HepG2 (cell line): ENCODE results near the gene GPS1. TPM values are rescaled to one million over a fixed set of nuclear protein-coding genes. Genes with fewer than 3 reads are reported as not detected.
A peak's percentile ranks its signal among the peaks of the same experiment; 100 is the strongest.

Experiments used
- ATAC-seq: fragments of 200-7000 bp; cut with Tn5 transposase; 3 replicates; pipeline ENCODE4 v1.9.1; 2020; ENCODE audit warnings: mild to moderate bottlenecking, moderate library complexity
- BruUV-seq: library from RNA; stranded (reverse); fragments of 400-500 nt; replicated peaks from 2 replicates; lab custom pipeline; 2021; lab: Mats Ljungman, UMichigan
- CTCF ChIA-PET: fragments of 300-600 bp; formaldehyde crosslinking; extraction: SDS; loops from one replicate; lab custom pipeline; 2021; ENCODE audit warnings: low total read pairs, inconsistent platforms, low intra/inter-chr PET ratio; lab: Yijun Ruan, JAX
- POLR2A ChIA-PET: fragments of 350-600 bp; sonication (Branson Sonifier 250); formaldehyde crosslinking; loops from one replicate; lab custom pipeline; 2020; ENCODE audit warnings: antibody characterized with exemption, inconsistent platforms; lab: Yijun Ruan, JAX
- DNase-seq: peaks from one replicate; pipeline ENCODE4 v3.0.0-alpha.2; 2015; ENCODE audit warnings: low spot score
- FAIRE-seq: peaks from 3 replicates; lab custom pipeline; 2011; peaks lifted over from hg19 to GRCh38; lab: Jason Lieb, UNC
- H2AFZ ChIP-seq: one replicate; pipeline ENCODE4 v1.6.1; 2011; ENCODE audit warnings: low read length, inconsistent platforms
- H3K27ac ChIP-seq: fragments of 300-600 bp; 3 replicates; pipeline ENCODE4 v1.8.0; 2011; ENCODE audit warnings: mixed run types, mild to moderate bottlenecking, mixed read lengths, low read length, inconsistent platforms; ENCODE audit not compliant: insufficient read depth; ENCODE audit errors: extremely low read length
- H3K27me3 ChIP-seq, 2 experiments: fragments of 200-600 bp in 1 of 2; 2 replicates in 1 of 2; 3 replicates in 1 of 2; pipeline versions ENCODE4 v1.6.0 to v1.8.0; 2011; ENCODE audit warnings: low read length in 2 of 2, mild to moderate bottlenecking in 2 of 2, moderate library complexity in 2 of 2, inconsistent platforms in 1 of 2; ENCODE audit not compliant: insufficient read depth in 2 of 2, control insufficient read depth in 1 of 2
- H3K36me3 ChIP-seq, 2 experiments: fragments of 200-600 bp in 1 of 2; replicated peaks in 1 of 2; 2 replicates in 1 of 2; 3 replicates in 1 of 2; pipeline versions ENCODE4 v1.5.1 to v1.8.0; 2011; ENCODE audit warnings: low read length in 2 of 2, inconsistent platforms in 1 of 2; ENCODE audit not compliant: insufficient read depth in 2 of 2, control insufficient read depth in 1 of 2
- H3K4me1 ChIP-seq: 2 replicates; pipeline ENCODE4 v1.5.1; 2012; ENCODE audit warnings: low read length, inconsistent platforms; ENCODE audit not compliant: insufficient read depth
- H3K4me2 ChIP-seq: 2 replicates; pipeline ENCODE4 v1.6.0; 2011; ENCODE audit warnings: low read depth, low read length, inconsistent platforms
- H3K4me3 ChIP-seq, 3 experiments: fragments of 200-600 bp in 1 of 3; sonication (generic), shearing (Covaris generic) in 1 of 3; replicated peaks in 1 of 3; 2 replicates each; pipeline ENCODE4 v1.5.1; 2011 to 2016; ENCODE audit warnings: low read length in 3 of 3, inconsistent platforms in 2 of 3, low read depth in 2 of 3, mild to moderate bottlenecking in 2 of 3, control low read depth in 1 of 3, mixed read lengths in 1 of 3; ENCODE audit not compliant: insufficient read depth in 1 of 3
- H3K79me2 ChIP-seq: one replicate; pipeline ENCODE4 v1.6.1; 2011; ENCODE audit warnings: low read length, inconsistent platforms; ENCODE audit not compliant: insufficient read depth
- H3K9ac ChIP-seq: 2 replicates; pipeline ENCODE4 v1.6.0; 2011; ENCODE audit warnings: mild to moderate bottlenecking, low read depth, low read length, inconsistent platforms; ENCODE audit not compliant: insufficient read depth
- H3K9me3 ChIP-seq: 2 replicates; pipeline ENCODE4 v1.5.1; 2012; ENCODE audit warnings: mild to moderate bottlenecking, low read length
- H4K20me1 ChIP-seq: 2 replicates; pipeline ENCODE4 v1.6.0; 2011; ENCODE audit warnings: inconsistent platforms, mild to moderate bottlenecking, low read length, moderate library complexity; ENCODE audit not compliant: insufficient read depth
- BHLHE40 ChIP-seq: IDR thresholded peaks from 2 replicates; pipeline ENCODE4 v1.6.1; 2011; ENCODE audit warnings: low read length, improper control_type of control experiment
- CBFB ChIP-seq: sonication (generic); formaldehyde crosslinking; IDR thresholded peaks from 2 replicates; pipeline ENCODE4 v1.4.0; 2020; ENCODE audit warnings: missing genetic modification reagents
- CBX1 ChIP-seq: IDR thresholded peaks from one replicate; pipeline ENCODE4 v1.6.1; 2016; ENCODE audit warnings: antibody characterized with exemption, low read depth
- ELF1 ChIP-seq: sonication (generic); formaldehyde crosslinking; IDR thresholded peaks from 2 replicates; pipeline ENCODE4 v1.4.0; 2020; ENCODE audit warnings: missing genetic modification reagents
- FIP1L1 ChIP-seq: fragments of 200-400 bp; formaldehyde crosslinking; IDR thresholded peaks from 2 replicates; pipeline ENCODE4 v1.6.1; 2018; ENCODE audit warnings: low read depth, mild to moderate bottlenecking, low read length, moderate library complexity, borderline replicate concordance; ENCODE audit not compliant: insufficient read depth
- FLYWCH1 ChIP-seq: sonication (generic); formaldehyde crosslinking; IDR thresholded peaks from 2 replicates; pipeline ENCODE4 v1.8.1; 2023; ENCODE audit warnings: mild to moderate bottlenecking, missing genetic modification reagents
- KMT2A ChIP-seq: sonication (generic); formaldehyde crosslinking; IDR thresholded peaks from 2 replicates; pipeline ENCODE4 v1.4.0; 2020; ENCODE audit warnings: missing genetic modification reagents
- MAF1 ChIP-seq: sonication (generic); formaldehyde crosslinking; IDR thresholded peaks from 2 replicates; pipeline ENCODE4 v1.5.0; 2020; ENCODE audit warnings: missing genetic modification reagents, borderline replicate concordance
- MED13 ChIP-seq: sonication (generic); formaldehyde crosslinking; IDR thresholded peaks from 2 replicates; pipeline ENCODE4 v1.5.0; 2020; ENCODE audit warnings: missing genetic modification reagents
- MLLT10 ChIP-seq: sonication (generic); formaldehyde crosslinking; IDR thresholded peaks from 2 replicates; pipeline ENCODE4 v1.4.0; 2020; ENCODE audit warnings: missing genetic modification reagents
- PCBP1 ChIP-seq: fragments of 200-400 bp; formaldehyde crosslinking; IDR thresholded peaks from 2 replicates; pipeline ENCODE4 v1.6.1; 2017; ENCODE audit warnings: mild to moderate bottlenecking, low read depth, low read length, borderline replicate concordance
- RFX1 ChIP-seq: fragments of 450-650 bp; IDR thresholded peaks from 2 replicates; pipeline ENCODE4 v1.6.1; 2017
- SMARCC2 ChIP-seq: fragments of 450-650 bp; IDR thresholded peaks from 2 replicates; pipeline ENCODE4 v1.6.1; 2017; ENCODE audit warnings: antibody characterized with exemption, mild to moderate bottlenecking
- SOX6 ChIP-seq, 2 experiments: fragments of 450-650 bp in 1 of 2; sonication (generic) in 1 of 2; formaldehyde crosslinking in 1 of 2; IDR thresholded peaks; 2 replicates each; pipeline versions ENCODE4 v1.4.0 to v1.6.1; 2017 to 2020; ENCODE audit warnings: antibody characterized with exemption in 1 of 2, mild to moderate bottlenecking in 1 of 2, missing genetic modification reagents in 1 of 2
- TCF7 ChIP-seq: sonication (generic); IDR thresholded peaks from 2 replicates; pipeline ENCODE4 v1.6.1; 2016; ENCODE audit warnings: antibody characterized with exemption, low read depth
- ZBTB2 ChIP-seq: sonication (generic); formaldehyde crosslinking; IDR thresholded peaks from 2 replicates; pipeline ENCODE4 v1.8.0; 2022; ENCODE audit warnings: low read depth, missing genetic modification reagents
- ZNF331 ChIP-seq: sonication (generic); formaldehyde crosslinking; IDR thresholded peaks from 2 replicates; pipeline ENCODE4 v1.4.0; 2020; ENCODE audit warnings: missing genetic modification reagents
- ZNF704 ChIP-seq: sonication (generic); formaldehyde crosslinking; IDR thresholded peaks from 2 replicates; pipeline ENCODE4 v1.8.1; 2023; ENCODE audit warnings: mild to moderate bottlenecking, inconsistent platforms, moderate library complexity, missing genetic modification reagents, borderline replicate concordance
- ZNF747 ChIP-seq: sonication (generic); formaldehyde crosslinking; IDR thresholded peaks from 2 replicates; pipeline ENCODE4 v1.8.1; 2023; ENCODE audit warnings: missing genetic modification reagents, mild to moderate bottlenecking, borderline replicate concordance
- WGBS: methylation state at CpG from one replicate; pipeline ENCODE4 v1.1.6; 2017; ENCODE audit warnings: low lambda C conversion rate; 5-methylcytosine and 5-hydroxymethylcytosine counted together
- in situ Hi-C: cut with HindIII; loops from 2 replicates; pipeline ENCODE4 v1.10.0; 2017; ENCODE audit warnings: low pct_unique_long_range_greater_than_20kb; ENCODE audit not compliant: extremely low pct_ligation_motif_present
- intact Hi-C: fragments of 100-400 bp; cut with micrococcal nuclease; formaldehyde crosslinking; loops from one replicate; pipeline ENCODE4 v1.10.0; 2022; ENCODE audit not compliant: unreplicated experiment
- polyA plus RNA-seq, 8 experiments: library from polyadenylated mRNA; depleted of rRNA in 3 of 8; stranded (reverse) in 7 of 8; unstranded in 1 of 8; fragments of >200 nt; fragmentation: Illumina TruSeq in 4 of 8; extraction: Trizol in 4 of 8; gene quantifications; 2 replicates each; pipeline versions ENCODE4 v1.2.1 to v1.2.3, GENCODE V29; 2011 to 2016; ENCODE audit warnings: low read depth in 4 of 8, missing spikeins in 1 of 8, mixed read lengths in 1 of 8; ENCODE audit not compliant: insufficient read depth in 1 of 8
- total RNA-seq, 5 experiments: library from RNA; depleted of rRNA; stranded (reverse); fragments of >200 nt; fragmentation: Illumina TruSeq; extraction: Trizol; gene quantifications; 2 replicates each; pipeline ENCODE4 v1.2.3, GENCODE V29; 2016; ENCODE audit warnings: low read depth in 1 of 5

The GPS1 gene
- total and polyA plus RNA-seq, 2 of the 13 experiments (the other 11 are each of a cell fraction or from before 2014, with no cell fraction given) = 124 to 128 TPM

- Histone ChIP-seq H3K27me3 (no peaks in the 10 kb centered on the region; a peak in 1 of 5 replicates), H3K4me3 (peak overlapping the region in 1 of 3 experiments; percentile 90; a peak in 1 of 6 replicates), H3K9ac (peak overlapping the region; percentile 44), H2AFZ (no peak overlapping the region), H3K27ac (peak overlapping the region; percentile 39), H3K9me3 (no peaks in the 10 kb centered on the region), H4K20me1 (no peaks in the 10 kb centered on the region; the same call in 1 of the 2 replicates), H3K4me1 (peaks cover 82% of the 10 kb centered on the region), H3K36me3 (peaks cover 4 to 11% of the 10 kb centered on the region in 2 experiments; a peak in 3 of 5 replicates), H3K4me2 (peak overlapping the region; percentile 95), H3K79me2 (peaks cover 41% of the 10 kb centered on the region)
- 65% methylated on average over 29 of the region's 34 CpGs for WGBS
- BruUV-seq = no TSS peak
- ATAC-seq (peak; percentile 20), FAIRE-seq (peak; percentile 67), DNase-seq (peak; percentile 77)
- intact Hi-C loops = loop anchor here (5.0 kb wide), 2 partner anchors 132 to 153 kb away; no protein-coding TSS in a partner anchor
- CTCF ChIA-PET = interaction anchor here (0.6 to 6.8 kb wide), 7 partner anchors 19 to 150 kb away, joined by 3 to 181 read pairs (median 6); partner anchors contain the start of genes ASPSCR1 and NOTUM
- in situ Hi-C loops = loop anchor here (5.0 kb wide), 1 partner anchor 63 kb away; no protein-coding TSS in a partner anchor
- POLR2A ChIA-PET = interaction anchor here (0.6 to 14.1 kb wide), 21 partner anchors 9 to 293 kb away, joined by 3 to 470 read pairs (median 8); partner anchors contain the start of genes ASPSCR1, DCXR, FASN and MAFG
- peak; percentile 31; the same call in 1 of the 2 replicates for TF ChIP-seq ZNF747 (CRISPR knock-in tag)
- no peak; the same call in 1 of the 2 replicates for TF ChIP-seq FIP1L1
- no peak for TF ChIP-seq SMARCC2
- TF ChIP-seq MED13 = 0 out of 2 replicates have a peak, but pooled peaks have one; percentile 28
- TF ChIP-seq MLLT10 (CRISPR knock-in tag) = no peak
- peak; percentile 67 for TF ChIP-seq CBX1
- TF ChIP-seq BHLHE40 = 0 out of 2 replicates have a peak, but pooled peaks have one; percentile 10
- 0 out of 2 replicates have a peak, but pooled peaks have one; percentile 6 for TF ChIP-seq ZNF704
- no peak for TF ChIP-seq RFX1
- no peak for TF ChIP-seq SOX6 (IDR thresholded peaks at IDR 0.05)
- TF ChIP-seq SOX6 (CRISPR knock-in tag; IDR thresholded peaks at IDR 0.05) = peak; percentile 49
- no peak for TF ChIP-seq TCF7
- peak; percentile 69 for TF ChIP-seq ZNF331 (CRISPR knock-in tag)
- TF ChIP-seq CBFB = 0 out of 2 replicates have a peak, but pooled peaks have one; percentile 17
- peak; percentile 72 for TF ChIP-seq PCBP1
- TF ChIP-seq MAF1 (CRISPR knock-in tag) = no peak
- TF ChIP-seq ZBTB2 (CRISPR knock-in tag) = 0 out of 2 replicates have a peak, but pooled peaks have one; percentile 12
- TF ChIP-seq ELF1 (CRISPR knock-in tag) = 0 out of 2 replicates have a peak, but pooled peaks have one; percentile 10
- TF ChIP-seq FLYWCH1 (CRISPR knock-in tag) = no peak
- TF ChIP-seq KMT2A (CRISPR knock-in tag) = no peak
Measured at GRCh38 chr17:82019690-82020571, 31.8 kb upstream of the GPS1 start.
